ENCODE data around the gene OSTN. TPM values are rescaled to one million over a fixed set of nuclear protein-coding genes. Genes with fewer than 3 reads are reported as not detected.

OSTN gene
- polyA plus RNA-seq, 3 donors = not detected

DNA sequence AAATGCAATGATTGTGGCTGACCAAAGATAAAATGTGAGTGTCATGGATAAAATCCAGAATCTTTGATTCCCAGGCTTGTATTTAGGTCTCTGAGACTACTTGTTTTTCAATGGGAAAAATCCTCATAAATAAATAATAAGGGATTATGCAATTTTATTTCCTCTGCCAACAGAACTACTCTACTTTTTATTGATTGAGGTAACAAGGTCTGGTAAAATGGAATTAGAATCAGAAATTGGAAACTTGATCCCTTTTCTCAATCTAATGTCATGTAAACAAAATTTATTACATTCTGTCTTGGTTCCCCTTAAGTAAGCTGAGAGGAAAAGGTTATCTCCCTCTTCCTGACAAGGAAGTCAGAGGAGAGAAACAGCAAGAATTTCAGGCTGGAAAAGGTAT lies 81.8 kb downstream of the OSTN start:
- H3K36me3 ChIP-seq (replicated peaks in 1 of 2; ENCODE audit: control insufficient read depth in 1 of 2, insufficient read depth in 2 of 2, low read length in 2 of 2) = no peaks in the 10 kb centered on the region
- no peaks in the 10 kb centered on the region for H3K4me1 ChIP-seq (ENCODE audit: control insufficient read depth in 1 of 2, insufficient read depth in 2 of 2, low read length in 2 of 2)
- H3K9ac ChIP-seq (ENCODE audit: insufficient read depth, low read length, poor library complexity, severe bottlenecking) = no peak overlapping the region
- H3K27ac ChIP-seq (ENCODE audit: low read depth in 1 of 2, low read length in 2 of 2) = no peak overlapping the region
- H3K27me3 ChIP-seq (ENCODE audit: control insufficient read depth in 2 of 2, insufficient read depth in 2 of 2, low read length in 2 of 2) = no peaks in the 10 kb centered on the region
- no peak for DNase-seq
- no peak overlapping the region for H2AFZ ChIP-seq (ENCODE audit: insufficient read depth, low read depth, low read length, poor library complexity, severe bottlenecking)
- H4K20me1 ChIP-seq (ENCODE audit: insufficient read depth, low read length) = no peaks in the 10 kb centered on the region
- no peak overlapping the region for H3K4me2 ChIP-seq (replicated peaks; ENCODE audit: extremely low read depth, low read length, poor library complexity, severe bottlenecking)
- Mint-ChIP-seq H3K4me3 (no peak overlapping the region), H3K9me3 (peaks cover 0 to 4% (median 1%) of the 10 kb centered on the region in 7 donors), H3K27ac (no peak overlapping the region), H3K4me1 (peaks cover 2% of the 10 kb centered on the region), H3K27me3 (ENCODE audit: low read depth in 3 of 3) (no peaks in the 10 kb centered on the region), H3K36me3 (no peaks in the 10 kb centered on the region)
- no peaks in the 10 kb centered on the region for H3K79me2 ChIP-seq (ENCODE audit: insufficient read depth, low read length)
- peaks cover 0 to 4% of the 10 kb centered on the region in 2 donors for H3K9me3 ChIP-seq (replicated peaks in 1 of 2; ENCODE audit: control insufficient read depth in 1 of 2, insufficient read depth in 1 of 2, low read length in 2 of 2)
- H3K4me3 ChIP-seq (replicated peaks in 1 of 3; ENCODE audit: low read depth in 2 of 3, low read length in 3 of 3) = no peak overlapping the region
- intact Hi-C loops (cut with micrococcal nuclease) = no loop called here
- TF ChIP-seq, protein P1, sequence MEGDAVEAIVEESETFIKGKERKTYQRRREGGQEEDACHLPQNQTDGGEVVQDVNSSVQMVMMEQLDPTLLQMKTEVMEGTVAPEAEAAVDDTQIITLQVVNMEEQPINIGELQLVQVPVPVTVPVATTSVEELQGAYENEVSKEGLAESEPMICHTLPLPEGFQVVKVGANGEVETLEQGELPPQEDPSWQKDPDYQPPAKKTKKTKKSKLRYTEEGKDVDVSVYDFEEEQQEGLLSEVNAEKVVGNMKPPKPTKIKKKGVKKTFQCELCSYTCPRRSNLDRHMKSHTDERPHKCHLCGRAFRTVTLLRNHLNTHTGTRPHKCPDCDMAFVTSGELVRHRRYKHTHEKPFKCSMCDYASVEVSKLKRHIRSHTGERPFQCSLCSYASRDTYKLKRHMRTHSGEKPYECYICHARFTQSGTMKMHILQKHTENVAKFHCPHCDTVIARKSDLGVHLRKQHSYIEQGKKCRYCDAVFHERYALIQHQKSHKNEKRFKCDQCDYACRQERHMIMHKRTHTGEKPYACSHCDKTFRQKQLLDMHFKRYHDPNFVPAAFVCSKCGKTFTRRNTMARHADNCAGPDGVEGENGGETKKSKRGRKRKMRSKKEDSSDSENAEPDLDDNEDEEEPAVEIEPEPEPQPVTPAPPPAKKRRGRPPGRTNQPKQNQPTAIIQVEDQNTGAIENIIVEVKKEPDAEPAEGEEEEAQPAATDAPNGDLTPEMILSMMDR (IDR thresholded peaks at IDR 0.05) = no peak

DNA sequence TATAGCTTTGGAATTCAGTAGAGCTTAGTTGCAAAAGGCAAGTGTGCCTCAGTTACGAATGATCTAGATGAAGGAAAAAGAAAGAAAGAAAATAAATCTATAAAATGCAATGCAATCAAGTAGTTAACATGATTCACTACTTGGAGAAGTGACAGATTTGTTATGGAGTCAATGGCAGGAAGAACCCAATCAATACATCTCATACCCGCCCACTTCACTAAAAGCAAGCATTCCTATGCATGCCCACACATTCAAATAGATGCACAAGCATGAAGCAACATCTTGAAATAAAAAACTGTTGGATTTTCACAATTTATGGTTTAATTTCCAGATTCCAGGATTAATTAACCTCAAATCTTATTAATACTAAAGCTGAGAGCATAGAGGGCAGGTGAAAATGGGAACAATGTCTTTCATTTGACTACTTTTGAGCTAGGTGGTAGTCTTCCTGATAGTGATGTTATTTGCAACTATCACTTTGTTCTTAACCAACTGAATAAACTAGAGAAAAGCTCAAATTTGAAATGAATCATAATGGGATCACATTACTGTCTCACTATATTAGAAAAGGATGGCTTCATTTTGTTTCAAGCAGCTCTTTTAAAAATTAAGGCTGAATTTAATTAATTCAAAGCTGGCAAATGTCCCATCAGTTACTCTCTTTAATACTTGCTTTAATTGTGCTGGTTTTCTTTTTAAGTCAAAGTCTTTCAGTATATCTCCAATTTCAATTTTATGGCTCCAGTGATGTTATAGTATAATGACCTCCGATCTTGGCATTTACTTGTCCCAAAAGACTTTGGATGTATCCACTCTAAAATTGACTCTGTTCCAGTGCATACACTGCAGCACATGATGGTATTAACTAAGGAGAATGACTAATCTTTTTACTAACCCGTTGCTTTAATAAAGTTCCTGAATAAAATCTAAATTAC lies 83.5 kb downstream of the OSTN start:
- peaks cover 0 to 4% of the 10 kb centered on the region in 2 donors for H3K9me3 ChIP-seq (replicated peaks in 1 of 2; ENCODE audit: control insufficient read depth in 1 of 2, insufficient read depth in 1 of 2, low read length in 2 of 2)
- H3K4me1 ChIP-seq (ENCODE audit: control insufficient read depth in 1 of 2, insufficient read depth in 2 of 2, low read length in 2 of 2) = no peaks in the 10 kb centered on the region
- no peaks in the 10 kb centered on the region for H3K27me3 ChIP-seq (ENCODE audit: control insufficient read depth in 2 of 2, insufficient read depth in 2 of 2, low read length in 2 of 2)
- no CpG with 5 or more reads among the region's 4 CpGs for WGBS (ENCODE audit: insufficient coverage)
- H3K4me2 ChIP-seq (replicated peaks; ENCODE audit: extremely low read depth, low read length, poor library complexity, severe bottlenecking) = no peak overlapping the region
- H3K27ac ChIP-seq (ENCODE audit: low read depth in 1 of 2, low read length in 2 of 2) = no peak overlapping the region
- H3K9ac ChIP-seq (ENCODE audit: insufficient read depth, low read length, poor library complexity, severe bottlenecking) = no peak overlapping the region
- Mint-ChIP-seq H3K4me3 (no peak overlapping the region), H3K36me3 (no peaks in the 10 kb centered on the region), H3K4me1 (peaks cover 2% of the 10 kb centered on the region), H3K27ac (no peak overlapping the region), H3K9me3 (peaks cover 0 to 6% (median 1%) of the 10 kb centered on the region in 7 donors), H3K27me3 (ENCODE audit: low read depth in 3 of 3) (peaks cover 0 to under 1% (median 0%) of the 10 kb centered on the region in 3 donors)
- H3K36me3 ChIP-seq (replicated peaks in 1 of 2; ENCODE audit: control insufficient read depth in 1 of 2, insufficient read depth in 2 of 2, low read length in 2 of 2) = no peaks in the 10 kb centered on the region
- intact Hi-C loops (cut with micrococcal nuclease) = no loop called here
- H3K79me2 ChIP-seq (ENCODE audit: insufficient read depth, low read length) = no peaks in the 10 kb centered on the region
- H2AFZ ChIP-seq (ENCODE audit: insufficient read depth, low read depth, low read length, poor library complexity, severe bottlenecking) = no peak overlapping the region
- TF ChIP-seq, protein P1 (IDR thresholded peaks at IDR 0.05) = no peak
- H4K20me1 ChIP-seq (ENCODE audit: insufficient read depth, low read length) = no peaks in the 10 kb centered on the region
- DNase-seq = no peak
- H3K4me3 ChIP-seq (replicated peaks in 1 of 3; ENCODE audit: low read depth in 2 of 3, low read length in 3 of 3) = no peak overlapping the region

Data from CD14-positive monocyte (primary cell).